ENCODE results near the gene NPAS2. TPM values are rescaled to one million over a fixed set of nuclear protein-coding genes. Genes with fewer than 3 reads are reported as not detected.

Gene NPAS2
- total and polyA plus RNA-seq, 2 donors (not counting 1 experiment from before 2014, with no cell fraction given): 3.6 to 4.9 TPM

DNA sequence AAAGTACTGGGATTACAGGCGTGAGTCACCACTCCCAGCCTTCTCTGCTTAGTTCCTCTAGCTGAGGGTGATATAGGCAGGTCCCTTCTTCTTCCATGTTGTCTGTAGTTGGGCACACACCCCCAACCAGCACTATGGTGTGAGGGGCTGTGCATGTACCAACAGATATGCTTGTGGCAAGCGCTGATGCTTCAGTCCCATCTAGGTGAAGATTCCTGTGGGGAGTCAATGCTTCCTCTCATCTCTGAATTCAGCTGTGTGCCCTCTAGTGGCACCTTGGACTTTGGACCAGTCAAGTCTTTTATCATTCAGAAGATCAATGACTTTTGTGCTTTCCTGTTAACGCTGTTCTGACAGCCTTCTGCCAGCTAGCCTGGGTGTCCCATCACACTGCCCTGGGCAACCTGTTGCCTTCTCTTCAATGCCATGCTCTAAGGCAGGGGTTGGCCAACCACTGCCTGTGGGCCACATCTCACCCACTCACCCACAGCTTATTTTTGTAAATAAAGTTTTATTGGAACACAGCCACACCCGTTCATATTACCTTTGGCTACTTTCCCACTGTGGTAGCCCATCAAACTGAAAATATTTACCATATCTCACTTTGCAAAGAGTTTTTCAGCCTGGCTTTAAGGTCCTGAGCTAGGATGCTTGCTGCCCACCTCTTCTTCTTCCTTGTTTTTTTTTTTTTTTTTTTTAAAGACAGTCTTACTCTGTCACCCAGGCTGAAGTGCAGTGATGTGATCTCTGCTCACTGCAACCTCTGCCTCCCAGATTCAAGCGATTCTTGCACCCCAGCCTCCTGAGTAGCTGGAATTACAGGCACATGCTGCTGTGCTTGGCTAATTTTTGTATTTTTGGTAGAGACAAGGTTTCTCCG, 51.0 kb downstream of the NPAS2 start:
- no peak for DNase-seq (ENCODE audit: low read depth in 2 of 2)
- H3K4me1 ChIP-seq (ENCODE audit: control insufficient read depth, extremely low read depth, insufficient read depth, low read length): peaks cover 4% of the 10 kb centered on the region
- H3K4me2 ChIP-seq (ENCODE audit: extremely low read depth, insufficient read depth, low read length): no peak overlapping the region
- H3K79me2 ChIP-seq (ENCODE audit: control insufficient read depth, insufficient read depth, low read length): no peaks in the 10 kb centered on the region
- no peak overlapping the region for H3K27ac ChIP-seq (ENCODE audit: insufficient read depth, low read length)
- no peak overlapping the region for H2AFZ ChIP-seq (ENCODE audit: low read length)
- H3K27me3 ChIP-seq (ENCODE audit: control insufficient read depth, insufficient read depth, low read length): no peaks in the 10 kb centered on the region
- no peaks in the 10 kb centered on the region for H3K9me3 ChIP-seq (ENCODE audit: control insufficient read depth, insufficient read depth, low read depth, low read length)
- H3K9ac ChIP-seq (ENCODE audit: insufficient read depth, low read length): no peak overlapping the region
- H4K20me1 ChIP-seq (ENCODE audit: control insufficient read depth, extremely low read depth, insufficient read depth, low read length): no peaks in the 10 kb centered on the region
- TF ChIP-seq CTCF (conservative IDR thresholded peaks at IDR 0.05 in 1 of 2, IDR thresholded peaks at IDR 0.05 in 1 of 2; ENCODE audit: low read depth in 1 of 2, low read length in 2 of 2) (peak in 1 of 2 donors; percentile 13), EZH2 (IDR thresholded peaks at IDR 0.05; ENCODE audit: low read length, missing control alignments) (no peak)
- H3K36me3 ChIP-seq (ENCODE audit: control insufficient read depth, insufficient read depth, low read length): no peaks in the 10 kb centered on the region
- no peak overlapping the region for H3K4me3 ChIP-seq (replicated peaks in 1 of 4; ENCODE audit: control extremely low read depth in 1 of 4, insufficient read depth in 1 of 4, low read depth in 3 of 4, low read length in 4 of 4)

DNA sequence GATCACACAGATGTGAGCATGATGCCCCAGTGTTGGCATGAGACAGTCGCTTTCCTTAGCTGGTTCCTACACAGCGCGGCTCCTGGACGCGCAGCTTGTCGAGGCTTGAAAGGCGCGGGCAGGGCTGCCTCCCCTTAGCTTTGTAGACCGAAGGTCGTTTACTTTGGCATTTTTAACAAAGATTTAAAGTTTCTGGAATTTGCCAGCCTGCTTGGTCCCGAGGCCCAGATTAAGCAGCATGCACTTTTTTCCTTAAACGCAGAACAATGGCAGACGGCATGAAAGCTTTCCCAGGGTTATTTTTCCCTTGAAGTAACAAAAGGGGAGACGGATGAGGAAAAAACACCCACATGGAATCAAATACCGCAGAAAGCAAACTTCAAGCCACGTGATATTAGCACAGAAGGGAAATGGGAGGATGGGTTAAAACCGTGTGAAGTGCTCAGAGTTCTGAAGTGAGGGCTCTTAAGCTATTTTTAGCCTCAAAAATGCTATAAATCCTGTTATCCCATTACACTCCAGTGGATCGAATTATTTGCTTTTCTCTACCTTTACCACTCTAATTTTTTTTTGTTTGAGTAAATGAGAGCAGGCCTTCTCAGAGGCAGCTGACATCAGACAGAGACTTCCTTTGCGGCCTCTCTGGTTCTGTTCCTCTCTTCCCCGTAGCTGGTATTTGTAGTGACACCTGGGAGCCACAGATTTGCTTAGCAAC, 55.7 kb downstream of the NPAS2 start:
- Histone ChIP-seq H3K4me2 (ENCODE audit: extremely low read depth, insufficient read depth, low read length) (no peak overlapping the region), H3K79me2 (ENCODE audit: control insufficient read depth, insufficient read depth, low read length) (no peaks in the 10 kb centered on the region), H3K9ac (ENCODE audit: insufficient read depth, low read length) (no peak overlapping the region)

More for the DNA sequence above, 55.7 kb downstream of the NPAS2 start:
- H3K36me3 ChIP-seq (ENCODE audit: control insufficient read depth, insufficient read depth, low read length): no peaks in the 10 kb centered on the region
- no peaks in the 10 kb centered on the region for H4K20me1 ChIP-seq (ENCODE audit: control insufficient read depth, extremely low read depth, insufficient read depth, low read length)
- TF ChIP-seq CTCF (conservative IDR thresholded peaks at IDR 0.05 in 1 of 2, IDR thresholded peaks at IDR 0.05 in 1 of 2; ENCODE audit: low read depth in 1 of 2, low read length in 2 of 2): no peak
- no peak for TF ChIP-seq EZH2 (IDR thresholded peaks at IDR 0.05; ENCODE audit: low read length, missing control alignments)
- H3K9me3 ChIP-seq (ENCODE audit: control insufficient read depth, insufficient read depth, low read depth, low read length): no peaks in the 10 kb centered on the region
- H3K27ac ChIP-seq (ENCODE audit: insufficient read depth, low read length): no peak overlapping the region
- no peaks in the 10 kb centered on the region for H3K27me3 ChIP-seq (ENCODE audit: control insufficient read depth, insufficient read depth, low read length)
- H2AFZ ChIP-seq (ENCODE audit: low read length): no peak overlapping the region
- DNase-seq (ENCODE audit: low read depth in 2 of 2): peak in 1 of 2 donors; percentile 77
- H3K4me3 ChIP-seq (replicated peaks in 1 of 4; ENCODE audit: control extremely low read depth in 1 of 4, insufficient read depth in 1 of 4, low read depth in 3 of 4, low read length in 4 of 4): no peak overlapping the region
- H3K4me1 ChIP-seq (ENCODE audit: control insufficient read depth, extremely low read depth, insufficient read depth, low read length): peaks cover 8% of the 10 kb centered on the region
